HG02885 (cell line): ENCODE results near the gene MRO.
"Not testable (repeated sequence)": the region's sequence is repeated elsewhere in the genome, so short reads cannot be mapped to it uniquely, and the experiment has no call there.

Experiments
- ATAC-seq: cut with Tn5 transposase; IDR thresholded peaks from one replicate; pipeline ENCODE4 v1.9.1; 2021; ENCODE audit warnings: mild to moderate bottlenecking; ENCODE audit not compliant: unreplicated experiment, poor library complexity

MRO gene

DNA sequence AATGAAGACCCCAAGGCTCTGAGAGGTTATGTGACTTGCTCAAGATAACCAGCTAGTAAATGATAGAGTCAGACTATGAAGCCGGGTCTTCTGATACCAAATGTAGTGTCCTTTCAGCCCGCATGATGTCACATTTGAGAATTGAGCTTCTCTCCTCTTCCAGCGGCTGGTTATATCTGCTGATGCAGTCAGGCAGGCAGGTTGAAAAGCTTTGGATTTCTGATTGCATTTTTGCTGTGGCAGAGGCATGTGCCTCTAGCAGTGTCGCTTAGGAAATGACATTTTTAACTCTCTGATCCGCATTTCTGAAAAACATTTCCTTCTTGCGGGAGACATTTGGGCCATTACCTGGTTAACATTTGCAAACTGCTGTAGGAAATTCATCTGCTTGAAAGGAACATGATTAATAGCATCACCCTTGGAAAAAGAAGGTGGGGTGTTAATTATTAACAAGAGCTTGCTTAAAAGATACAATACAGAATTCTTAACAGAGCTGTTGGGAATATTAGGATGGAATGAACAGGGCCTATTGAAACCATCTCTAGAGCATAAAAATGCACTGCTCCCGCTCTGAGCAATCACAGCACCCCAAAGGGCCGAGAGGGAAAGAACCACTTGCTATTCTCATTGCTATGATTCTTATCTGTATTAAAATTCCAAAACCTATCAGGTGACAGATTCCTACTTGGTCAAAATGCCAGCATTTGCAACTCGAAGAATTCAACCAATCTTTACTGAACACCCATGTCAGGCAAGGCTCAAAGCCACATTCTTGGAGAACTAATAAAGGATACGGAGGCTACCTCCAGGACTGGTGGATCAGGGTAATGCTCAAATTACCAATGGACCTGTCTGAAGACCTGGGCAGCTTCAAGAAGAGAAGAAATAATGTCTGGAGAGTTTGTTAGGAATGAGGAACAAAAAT, 25.9 kb downstream of the MRO start:
- no peak for ATAC-seq

DNA sequence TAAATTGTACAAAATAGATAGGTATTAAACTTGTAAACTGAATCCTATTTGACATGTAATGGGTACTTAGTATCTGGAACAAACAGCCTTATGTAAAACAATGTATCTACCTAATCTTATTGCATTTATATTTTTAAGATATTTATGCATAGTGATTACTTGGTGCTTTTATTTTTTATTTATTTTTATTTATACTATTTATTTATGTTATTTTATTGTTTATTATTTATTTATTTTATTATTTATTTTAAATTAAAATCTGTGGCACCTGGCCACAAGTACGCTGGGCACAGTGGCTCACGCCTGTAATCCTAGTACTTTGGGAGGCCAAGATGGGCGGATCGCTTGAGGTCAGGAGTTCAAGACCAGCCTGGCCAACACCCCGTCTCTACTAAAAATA, 26.9 kb downstream of the MRO start:
- ATAC-seq: no peak

DNA sequence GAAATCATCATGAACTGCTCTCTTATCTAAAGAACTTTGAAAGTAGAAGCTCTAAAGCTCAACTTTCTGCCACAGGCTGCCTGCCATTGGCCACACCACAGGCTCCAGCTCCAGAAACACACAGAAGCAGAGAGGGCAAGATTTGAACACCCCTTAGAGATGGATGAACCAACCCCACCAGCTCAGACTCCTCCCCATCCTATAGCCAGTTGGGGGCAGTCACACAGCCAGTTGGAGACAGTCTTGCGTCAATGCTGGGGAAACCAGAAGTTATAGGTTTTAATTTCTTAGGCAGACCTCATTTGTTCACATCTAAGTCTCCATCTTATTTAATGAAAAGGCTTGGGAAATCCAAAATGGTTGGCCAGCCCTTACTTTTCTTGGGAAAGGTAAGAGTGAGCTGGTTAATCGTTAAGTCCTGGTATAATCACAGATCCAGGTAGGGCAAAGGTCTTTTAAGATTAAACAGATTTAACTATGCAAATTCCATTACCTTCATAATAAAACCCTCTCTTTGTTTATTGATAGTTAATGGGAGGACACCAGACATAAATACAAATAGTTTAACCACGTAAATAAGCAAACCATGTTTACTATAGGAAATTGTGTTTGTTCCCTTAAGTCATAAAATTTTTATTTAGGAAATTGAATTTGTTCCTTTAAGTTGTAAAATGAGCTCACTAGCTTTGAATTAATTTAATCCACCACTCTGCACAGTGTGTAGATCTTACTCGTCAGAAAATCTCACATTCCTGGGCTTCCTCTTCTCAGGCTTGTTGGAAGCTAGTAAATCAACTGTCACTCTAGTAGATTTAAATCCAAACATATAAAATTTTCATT, 28.0 kb downstream of the MRO start:
- no peak for ATAC-seq

DNA sequence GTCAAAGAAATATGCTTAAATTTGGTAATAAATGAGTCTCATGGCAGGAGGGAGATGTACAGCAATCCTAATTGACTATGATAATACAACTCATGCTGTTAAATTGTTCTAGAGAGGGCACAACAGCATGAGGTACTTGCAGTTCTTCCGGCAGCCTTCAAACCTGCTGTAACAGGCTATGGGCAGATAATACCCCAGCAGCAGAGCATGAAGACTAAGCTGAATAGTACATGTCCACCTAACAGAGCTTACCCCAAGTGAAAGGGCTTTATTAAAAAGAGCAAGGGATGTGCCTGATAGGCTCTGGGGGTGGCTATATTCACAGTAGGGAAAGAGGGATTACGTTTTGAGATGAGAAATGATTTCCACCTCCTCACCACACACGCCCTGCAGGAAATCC, 28.9 kb downstream of the MRO start:
- no peak for ATAC-seq

DNA sequence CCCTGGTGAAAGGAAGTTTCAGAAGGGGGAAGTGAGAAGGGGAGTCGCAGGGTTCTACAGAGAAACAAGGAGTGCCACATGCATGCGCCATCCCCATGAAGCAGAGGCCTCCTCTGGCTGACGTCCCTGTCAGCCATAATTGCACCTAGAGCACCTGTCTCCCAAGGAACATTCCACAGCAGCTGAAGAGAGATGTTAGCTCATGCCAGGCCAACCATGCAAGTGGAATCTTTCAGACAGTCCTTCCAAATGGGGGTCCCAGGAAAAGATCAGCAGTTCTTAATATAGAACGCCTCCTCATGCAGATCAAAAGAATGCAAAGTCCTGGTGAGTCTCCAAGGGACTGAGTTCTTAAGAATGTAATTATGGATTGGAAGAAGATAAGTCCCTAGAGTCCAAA, 29.6 kb downstream of the MRO start:
- ATAC-seq: no peak

DNA sequence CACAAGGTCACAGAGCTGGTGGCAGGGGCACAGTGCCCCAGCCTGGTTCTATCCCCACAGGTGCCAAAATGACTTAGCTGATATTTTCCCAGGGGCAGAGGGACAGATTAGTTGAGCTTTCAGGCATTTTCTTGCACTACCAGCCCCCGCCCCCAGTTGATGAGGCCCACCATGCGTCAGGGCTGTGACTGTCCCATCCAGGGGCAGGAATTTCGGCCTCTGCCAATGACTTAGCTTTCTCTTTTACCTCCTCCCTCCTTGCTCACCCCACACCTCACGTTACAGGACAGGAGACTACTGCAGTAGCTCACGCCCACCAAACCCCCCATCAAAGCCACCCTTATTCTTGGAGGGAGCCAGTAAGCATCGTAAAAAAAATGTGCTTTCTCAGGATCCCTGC, 31.5 kb downstream of the MRO start:
- no peak for ATAC-seq

DNA sequence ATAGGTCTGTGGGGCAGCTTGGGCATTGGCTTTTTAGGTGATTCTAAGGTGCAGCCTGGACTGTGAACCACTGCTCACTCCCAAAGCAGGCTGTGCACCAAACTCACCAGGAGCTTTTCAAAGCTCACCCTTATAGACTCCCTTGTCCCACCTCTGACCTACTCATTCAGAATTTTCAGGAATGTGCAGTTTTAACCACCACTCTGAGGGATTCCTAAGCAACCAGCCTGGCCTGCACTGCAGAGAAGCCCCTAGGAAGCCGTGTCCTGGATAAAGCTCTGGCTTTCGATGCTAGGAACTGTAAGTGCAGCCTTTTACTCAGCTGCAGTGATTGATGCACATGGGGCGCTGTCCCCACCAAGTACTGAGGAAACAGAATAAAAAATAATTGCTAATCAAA, 33.0 kb downstream of the MRO start:
- ATAC-seq: no peak

DNA sequence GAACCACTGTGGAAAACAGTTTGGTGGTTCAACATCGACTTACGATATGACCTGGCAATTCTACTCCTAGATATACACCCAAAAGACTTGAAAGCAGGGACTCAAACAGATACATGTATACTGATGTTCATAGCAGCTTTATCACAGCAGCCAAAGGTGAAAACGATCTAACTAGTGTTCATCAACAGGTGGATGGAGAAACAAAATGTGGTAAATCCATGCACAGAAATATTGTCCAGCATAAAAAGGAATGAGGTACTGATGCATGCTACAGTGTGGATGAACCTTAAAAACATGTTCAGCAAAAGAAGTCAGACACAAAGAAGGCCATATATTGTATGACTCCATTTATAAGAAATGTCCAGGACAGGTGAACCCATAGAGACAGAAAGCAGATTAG, 36.3 kb downstream of the MRO start:
- ATAC-seq: no peak

DNA sequence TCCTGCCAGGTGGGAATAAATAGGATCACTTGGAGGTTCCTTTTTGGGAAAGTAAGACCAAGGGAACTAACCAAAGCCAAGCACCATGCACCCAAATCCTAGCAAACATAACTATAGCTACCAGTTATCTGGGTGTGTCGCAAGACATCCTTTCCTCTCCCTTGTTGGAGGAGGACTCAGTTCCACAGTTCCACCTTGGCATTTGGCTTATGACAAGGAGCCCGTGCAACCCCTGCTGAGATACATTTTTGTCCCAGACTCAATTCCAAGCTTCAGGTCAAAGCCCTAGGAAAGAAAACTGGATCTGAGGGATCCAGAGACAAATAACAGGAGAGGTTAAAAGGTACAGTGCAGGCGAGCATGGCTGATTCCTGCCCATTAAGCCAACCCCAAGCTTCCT, 40.8 kb downstream of the MRO start:
- not testable (repeated sequence) for ATAC-seq

DNA sequence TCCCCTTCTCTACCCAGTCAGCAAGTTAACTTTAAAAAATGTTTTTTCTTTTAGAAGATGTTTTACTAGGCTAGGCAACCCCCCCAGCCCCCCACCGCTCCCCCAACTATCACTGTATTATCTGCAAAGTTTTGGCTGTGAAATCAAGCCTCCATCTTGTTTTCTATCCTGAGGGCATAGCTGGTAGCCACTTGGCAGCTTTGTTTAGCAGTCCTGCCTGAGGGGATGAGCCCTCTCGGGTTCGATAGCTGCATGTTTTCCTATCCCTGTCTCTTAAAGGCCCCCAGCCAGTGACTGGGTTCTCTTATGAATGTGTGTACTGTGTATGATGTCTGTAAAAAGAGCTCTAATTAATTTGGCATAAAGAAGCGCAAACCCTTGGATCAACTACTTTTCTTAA, 43.4 kb downstream of the MRO start:
- ATAC-seq: no peak

DNA sequence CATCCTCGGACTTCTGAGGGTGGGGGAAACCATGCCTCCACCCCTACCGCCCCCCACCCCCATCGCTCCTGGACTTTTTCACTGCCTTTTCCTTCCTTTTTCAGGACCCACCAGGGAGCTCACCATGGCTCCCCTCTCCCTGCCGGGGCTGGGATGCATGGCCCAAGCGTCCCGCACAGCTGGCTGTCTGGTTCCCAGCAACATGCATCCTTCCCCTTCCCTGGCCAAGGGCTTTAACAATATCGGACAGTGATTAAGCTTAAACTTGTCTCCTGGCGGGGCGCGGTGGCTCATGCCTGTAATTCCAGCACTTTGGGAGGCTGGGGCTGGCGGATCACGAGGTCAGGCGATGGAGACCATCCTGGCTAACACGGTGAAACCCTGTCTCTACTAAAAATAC, 44.1 kb downstream of the MRO start:
- no peak for ATAC-seq

DNA sequence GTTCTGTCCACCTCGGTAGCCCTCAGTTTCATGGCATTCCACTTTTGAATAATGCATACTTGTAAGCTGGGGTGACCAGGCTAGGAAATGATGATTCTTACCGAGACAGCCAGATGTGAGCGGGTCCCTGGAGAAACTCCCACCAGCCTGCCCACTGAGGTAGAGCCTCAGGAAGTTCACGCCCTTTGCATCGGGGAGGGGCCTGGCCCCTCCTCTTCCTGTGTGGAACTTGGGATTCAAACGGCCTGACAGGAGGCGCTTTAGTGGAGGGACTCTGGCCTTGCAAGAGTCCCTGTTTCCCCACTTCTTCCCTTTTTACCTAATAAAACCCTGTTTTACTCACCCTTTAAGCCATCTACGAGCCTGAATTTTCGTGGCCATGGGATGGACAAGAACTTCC, 44.6 kb downstream of the MRO start:
- ATAC-seq: no peak

DNA sequence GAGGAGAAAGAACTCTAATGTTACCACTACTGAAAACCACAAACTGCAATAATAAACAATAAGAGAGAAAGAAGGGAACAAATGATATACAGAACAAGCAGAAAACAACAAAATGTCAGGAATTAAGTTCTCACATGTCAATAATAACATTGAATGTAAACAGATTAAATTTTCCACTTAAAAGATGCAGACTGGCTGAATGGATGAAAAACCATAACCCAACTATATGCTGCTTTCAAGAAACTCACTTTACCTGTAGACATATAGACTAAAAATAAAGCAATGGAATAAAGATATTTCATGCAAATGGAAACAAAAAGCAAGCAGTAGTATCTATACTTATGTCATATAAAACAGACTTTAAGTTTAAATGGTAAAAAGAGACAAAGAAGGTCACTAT, 50.4 kb downstream of the MRO start:
- no peak for ATAC-seq

DNA sequence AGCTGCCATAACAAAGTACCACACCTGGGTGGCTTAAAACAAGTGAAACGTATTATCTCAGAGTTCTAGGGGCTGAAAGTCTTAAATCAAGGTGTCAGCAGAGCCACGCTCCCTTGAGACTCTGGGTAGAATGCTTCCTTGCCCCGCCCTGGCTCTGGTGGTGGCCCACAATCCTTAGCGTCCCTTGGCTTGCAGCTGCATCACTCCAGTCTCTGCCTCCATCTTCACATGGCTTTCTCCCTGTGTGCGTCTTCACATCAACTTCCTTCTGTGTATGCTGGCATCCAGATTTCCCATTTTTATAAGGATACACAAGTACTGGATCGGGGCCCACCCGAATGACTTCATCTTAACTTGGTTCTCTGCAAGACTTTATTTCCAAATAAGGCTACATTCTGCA, 62.5 kb downstream of the MRO start:
- no peak for ATAC-seq

DNA sequence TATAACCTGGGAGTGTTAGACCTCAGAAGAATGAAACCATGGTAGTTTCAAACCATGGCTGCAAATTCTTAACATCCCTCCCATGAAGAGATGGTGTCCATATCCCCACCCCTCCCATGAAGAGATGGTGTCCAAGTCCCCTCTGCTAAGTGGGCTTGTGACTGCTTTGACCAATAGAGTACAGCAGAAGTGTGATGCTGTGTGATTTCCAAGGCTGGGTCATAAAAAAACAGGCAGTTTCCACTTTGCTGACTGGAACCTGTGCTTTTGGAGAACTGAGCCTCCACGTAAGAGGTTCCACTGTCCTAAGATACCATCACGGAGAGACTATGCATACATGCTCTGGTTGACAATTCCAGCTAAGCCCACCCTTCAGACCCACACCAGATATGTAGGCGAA, 65.5 kb downstream of the MRO start:
- ATAC-seq: no peak

DNA sequence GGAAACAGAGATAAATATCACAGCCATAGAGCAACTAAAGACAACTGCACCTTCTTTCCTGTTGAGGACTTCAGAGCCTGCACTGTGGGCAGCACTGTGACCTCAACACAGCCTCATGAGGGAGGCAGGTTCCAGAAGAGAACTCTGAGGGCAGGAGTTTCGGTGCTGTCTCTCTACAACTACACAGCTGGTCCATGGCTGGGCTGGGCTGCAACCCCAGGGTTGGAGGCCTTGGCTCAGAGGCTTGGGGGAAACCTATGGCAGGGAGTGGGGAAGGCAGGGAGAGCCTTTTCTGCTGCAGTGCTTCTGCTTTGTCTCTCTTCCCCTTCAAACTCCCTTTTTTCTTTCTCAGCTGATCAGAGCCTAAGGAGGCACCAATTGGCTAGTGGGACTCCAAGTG, 66.5 kb downstream of the MRO start:
- ATAC-seq: no peak

DNA sequence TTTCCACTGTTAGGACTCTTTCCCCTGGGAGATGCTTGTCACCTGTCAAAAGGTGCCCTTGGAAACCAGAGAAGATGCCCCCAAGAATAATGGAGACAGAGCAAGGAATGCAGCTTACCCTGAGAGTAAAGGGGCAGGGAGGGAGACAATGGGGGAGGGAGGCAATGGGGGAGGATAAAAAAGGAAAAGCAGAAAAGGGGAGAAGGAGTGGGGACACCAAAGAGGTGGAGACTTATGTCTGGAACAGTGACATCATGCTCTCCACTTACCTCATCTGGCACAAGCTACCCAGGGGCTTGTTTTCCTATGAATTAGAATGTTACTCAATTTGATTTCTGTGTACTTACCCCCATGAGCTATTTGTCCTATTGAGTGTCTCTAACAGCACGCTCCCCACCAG, 67.9 kb downstream of the MRO start:
- no peak for ATAC-seq

DNA sequence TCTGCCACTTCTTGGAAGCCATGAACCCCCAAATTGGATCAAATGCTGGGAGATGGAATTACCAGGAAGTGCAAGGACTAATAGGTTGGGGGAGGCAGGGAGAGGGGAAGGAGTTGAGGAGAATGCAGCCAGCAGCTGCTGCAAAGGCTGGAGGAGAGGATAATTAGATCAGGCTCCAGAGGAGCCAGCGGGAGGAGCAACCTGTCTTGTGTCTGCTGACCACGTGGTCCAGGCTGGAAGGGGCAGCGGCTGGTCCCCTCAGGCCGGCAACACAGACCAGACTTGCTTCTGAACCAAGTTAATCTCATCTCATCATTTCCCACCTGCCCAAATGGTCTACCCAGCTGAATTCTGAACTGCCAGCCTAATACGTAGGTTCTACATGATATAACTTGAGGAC, 68.3 kb downstream of the MRO start:
- ATAC-seq: no peak

DNA sequence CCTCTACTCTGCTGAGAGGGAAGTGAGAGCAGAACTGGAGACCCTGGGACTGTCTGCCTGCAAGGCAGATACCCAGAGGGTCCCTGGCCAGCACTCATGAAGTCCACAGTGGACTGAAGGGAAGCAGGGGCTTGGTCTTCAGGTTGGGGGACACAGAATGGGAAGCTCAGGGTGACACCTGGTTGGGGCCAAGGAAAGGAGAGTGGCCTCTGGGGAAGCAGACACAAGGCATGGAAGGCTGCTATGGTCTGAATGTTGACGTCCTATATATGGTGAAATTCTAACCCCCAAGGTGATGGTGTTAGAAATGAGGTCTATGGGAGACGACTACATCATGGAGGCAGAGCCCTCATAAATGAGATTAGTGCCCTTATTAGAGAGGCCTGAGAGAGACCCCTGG, 69.3 kb downstream of the MRO start:
- ATAC-seq: no peak

DNA sequence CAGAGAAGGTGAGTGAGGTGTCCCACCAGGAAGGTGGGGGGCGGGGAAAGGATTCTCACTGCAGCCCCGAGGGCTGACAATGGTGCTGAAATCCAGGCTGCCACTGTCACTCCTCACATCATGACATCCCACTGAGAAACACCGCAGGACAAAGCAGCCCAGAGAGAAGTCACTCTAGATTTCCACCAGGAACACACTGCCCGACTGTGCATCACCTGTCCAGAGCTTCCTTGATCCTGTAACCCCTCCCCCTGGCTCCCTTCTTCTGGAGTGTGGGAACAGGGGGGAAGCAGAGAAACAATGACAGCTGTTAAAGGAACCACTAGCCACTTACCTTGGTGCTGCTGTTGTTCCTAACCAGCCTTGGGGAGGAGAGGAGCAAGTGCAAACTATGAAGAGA, 69.9 kb downstream of the MRO start:
- ATAC-seq: no peak

DNA sequence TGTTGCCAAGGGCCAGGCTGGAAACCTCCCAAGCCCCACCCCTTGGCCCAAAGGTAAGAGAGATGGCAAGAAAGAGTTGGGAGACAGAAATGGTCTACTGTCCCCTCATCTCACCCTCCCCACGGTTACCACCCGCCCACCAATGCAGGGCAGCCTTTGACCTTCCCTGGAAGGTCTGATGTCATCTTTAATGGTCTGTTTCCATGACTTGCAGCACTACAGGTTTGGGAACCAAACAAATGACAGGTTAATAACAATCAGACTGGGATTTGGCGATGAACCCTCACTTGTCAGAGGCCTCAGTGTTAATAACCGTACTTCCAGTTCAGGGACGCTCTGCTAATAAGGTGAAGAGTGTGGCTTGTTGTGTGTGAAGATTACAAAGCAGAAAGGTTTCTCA, 70.4 kb downstream of the MRO start:
- ATAC-seq: no peak
